Adipocyte (in vitro differentiated cells): ENCODE results near the gene MRGPRF.
A peak's percentile ranks its signal among the peaks of the same experiment; 100 is the strongest.

Experiments
- DNase-seq: peaks from one replicate; pipeline ENCODE4 v3.0.0-alpha.2; 2015; ENCODE audit warnings: low read depth
- H3K27me3 ChIP-seq: replicated peaks from 2 replicates; pipeline ENCODE4 v1.7.0; 2013; ENCODE audit warnings: mild to moderate bottlenecking, low read length, moderate library complexity; ENCODE audit not compliant: control insufficient read depth, insufficient read depth
- H3K36me3 ChIP-seq: 2 replicates; pipeline ENCODE4 v1.7.0; 2013; ENCODE audit warnings: low read length, mild to moderate bottlenecking, moderate library complexity; ENCODE audit not compliant: control insufficient read depth, insufficient read depth, severe bottlenecking
- H3K4me1 ChIP-seq: 2 replicates; pipeline ENCODE4 v1.7.0; 2013; ENCODE audit warnings: mild to moderate bottlenecking, low read length, moderate library complexity; ENCODE audit not compliant: control insufficient read depth, insufficient read depth
- H3K4me3 ChIP-seq: 2 replicates; pipeline ENCODE4 v1.7.0; 2013; ENCODE audit warnings: mild to moderate bottlenecking, low read length, moderate library complexity
- H3K9ac ChIP-seq: 2 replicates; pipeline ENCODE4 v1.7.0; 2013; ENCODE audit warnings: mild to moderate bottlenecking, low read length, moderate library complexity
- H3K9me3 ChIP-seq: 2 replicates; pipeline ENCODE4 v1.7.0; 2013; ENCODE audit warnings: mild to moderate bottlenecking, low read length, moderate library complexity; ENCODE audit not compliant: control insufficient read depth

The MRGPRF gene

DNA sequence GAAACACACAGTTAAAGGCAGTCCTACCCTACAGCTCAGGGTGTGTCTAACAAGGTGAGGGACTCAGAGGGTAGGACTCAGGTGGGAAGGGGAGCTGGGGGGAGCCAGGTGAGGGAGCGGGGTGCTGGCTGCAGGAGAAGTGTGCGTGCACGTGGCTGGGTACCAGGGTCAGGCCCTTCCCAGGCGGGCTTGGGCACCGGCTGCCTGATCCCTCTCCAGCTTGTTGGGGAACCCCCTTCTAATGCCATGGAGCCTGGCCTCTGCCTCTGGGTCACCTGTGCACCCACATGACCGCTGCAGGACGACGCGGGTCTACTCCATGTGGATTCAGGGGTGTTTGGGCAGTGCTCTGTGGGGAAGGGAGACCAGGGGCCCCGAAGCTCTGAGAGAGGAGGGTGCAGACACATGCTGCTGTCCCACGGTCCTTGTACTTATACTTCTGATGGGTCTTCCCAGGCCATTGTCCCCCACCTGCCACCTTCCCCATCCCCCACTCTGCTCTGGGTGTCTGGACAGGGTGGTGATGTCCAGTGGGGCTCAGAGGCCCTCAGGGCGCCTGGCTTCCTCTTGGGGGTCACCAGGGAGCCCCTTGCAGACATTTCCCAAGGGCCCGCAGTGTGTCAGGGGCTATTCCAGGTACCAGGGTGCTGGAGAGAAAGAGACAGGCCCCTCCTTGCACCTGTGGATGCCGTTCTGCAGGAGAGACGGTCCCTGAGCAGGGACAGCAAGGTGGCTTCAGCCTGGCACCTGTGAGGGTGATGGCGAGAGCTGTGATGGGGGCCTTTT is 21.9 kb downstream of the MRGPRF start:
- DNase-seq: no peak
- H3K4me3 ChIP-seq: no peak overlapping the region
- H3K36me3 ChIP-seq: no peaks in the 10 kb centered on the region
- peaks cover 30% of the 10 kb centered on the region for H3K27me3 ChIP-seq
- H3K4me1 ChIP-seq: peaks cover 6% of the 10 kb centered on the region
- H3K9ac ChIP-seq: no peak overlapping the region
- H3K9me3 ChIP-seq: peaks cover 5% of the 10 kb centered on the region

DNA sequence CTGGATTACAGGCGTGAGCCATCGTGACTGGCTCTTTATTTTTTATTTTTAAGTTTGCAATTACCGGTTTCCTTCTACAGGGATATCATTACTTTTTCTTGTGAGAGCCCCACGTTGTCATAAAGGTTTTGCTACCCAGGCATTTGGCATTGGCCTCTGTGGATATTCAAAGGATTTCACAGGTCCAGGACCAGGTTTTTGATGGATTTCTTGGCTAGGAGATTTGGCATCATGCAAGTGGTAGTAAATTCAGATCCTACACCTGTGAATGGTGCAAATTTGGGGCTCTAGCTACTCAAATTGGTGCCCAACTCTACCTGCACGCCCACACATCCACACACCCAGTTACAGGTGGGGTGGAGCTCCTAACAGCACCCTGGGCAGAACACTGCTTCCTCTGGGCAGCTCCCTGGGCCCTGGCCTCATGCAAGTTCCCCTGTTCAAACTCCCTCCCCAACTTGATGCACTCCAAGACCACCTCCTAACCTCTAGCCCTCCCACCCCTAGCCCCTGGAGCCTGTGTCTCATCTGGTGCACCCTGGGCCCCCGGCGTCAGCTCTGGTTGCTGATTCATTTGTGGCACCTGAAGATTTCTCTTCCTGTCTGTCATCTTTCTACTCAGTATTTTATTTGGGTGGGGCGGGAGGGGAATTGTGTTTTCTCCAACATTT is 23.0 kb downstream of the MRGPRF start:
- Histone ChIP-seq H3K9ac (no peak overlapping the region), H3K4me3 (no peak overlapping the region), H3K36me3 (no peaks in the 10 kb centered on the region), H3K9me3 (peaks cover 5% of the 10 kb centered on the region), H3K27me3 (peaks cover 30% of the 10 kb centered on the region), H3K4me1 (peaks cover 6% of the 10 kb centered on the region)
- DNase-seq: no peak

GRCh38 chr11:68988491-68988890 is 24.6 kb downstream of the MRGPRF start:
- Histone ChIP-seq H3K9me3 (peaks cover 5% of the 10 kb centered on the region), H3K36me3 (no peaks in the 10 kb centered on the region), H3K27me3 (peaks cover 30% of the 10 kb centered on the region), H3K9ac (no peak overlapping the region), H3K4me3 (no peak overlapping the region), H3K4me1 (peaks cover 6% of the 10 kb centered on the region)
- DNase-seq: no peak

DNA sequence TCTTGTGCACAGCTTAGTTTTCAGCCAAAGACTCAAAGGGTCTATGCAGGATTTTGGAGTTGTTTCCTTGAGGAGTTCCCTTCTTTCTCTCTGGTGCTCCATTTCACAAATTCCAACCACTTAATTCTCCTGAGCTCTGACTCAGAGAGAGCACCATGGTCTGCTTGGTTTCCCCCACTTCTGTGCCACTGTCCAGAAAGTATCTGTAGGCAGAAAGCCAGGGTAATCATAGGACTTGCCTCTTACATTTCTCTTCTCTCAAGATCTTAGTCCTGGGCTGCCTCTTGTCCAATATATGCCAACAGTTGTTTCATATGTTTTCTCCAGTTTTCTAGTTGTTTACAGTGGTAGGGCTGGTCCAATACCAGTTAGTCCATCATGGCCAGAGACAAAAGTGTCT is 25.8 kb downstream of the MRGPRF start:
- Histone ChIP-seq H3K36me3 (no peaks in the 10 kb centered on the region), H3K4me1 (peaks cover 6% of the 10 kb centered on the region), H3K4me3 (no peak overlapping the region), H3K27me3 (peaks cover 18% of the 10 kb centered on the region), H3K9ac (no peak overlapping the region), H3K9me3 (peaks cover 10% of the 10 kb centered on the region)
- DNase-seq: peak; percentile 44

DNA sequence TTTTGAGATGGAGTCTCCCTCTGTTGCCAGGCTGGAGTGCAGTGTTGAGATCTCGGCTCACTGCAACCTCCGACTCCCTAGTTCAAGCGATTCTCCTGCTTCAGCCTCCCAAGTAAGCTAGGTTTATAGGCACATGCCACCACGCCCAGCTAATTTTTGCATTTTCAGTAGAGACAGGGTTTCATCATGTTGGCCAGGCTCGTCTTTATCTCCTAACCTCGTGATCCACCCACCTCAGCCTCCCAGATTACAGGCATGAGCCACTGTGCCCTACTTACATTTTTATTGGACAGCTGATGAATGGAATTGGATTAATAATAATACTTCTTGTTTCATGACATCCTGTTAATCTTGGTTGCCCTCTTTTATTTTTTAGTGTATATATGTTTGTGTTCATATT is 29.2 kb downstream of the MRGPRF start:
- H3K9me3 ChIP-seq: peaks cover 14% of the 10 kb centered on the region
- H3K27me3 ChIP-seq: peaks cover 21% of the 10 kb centered on the region
- DNase-seq: no peak

DNA sequence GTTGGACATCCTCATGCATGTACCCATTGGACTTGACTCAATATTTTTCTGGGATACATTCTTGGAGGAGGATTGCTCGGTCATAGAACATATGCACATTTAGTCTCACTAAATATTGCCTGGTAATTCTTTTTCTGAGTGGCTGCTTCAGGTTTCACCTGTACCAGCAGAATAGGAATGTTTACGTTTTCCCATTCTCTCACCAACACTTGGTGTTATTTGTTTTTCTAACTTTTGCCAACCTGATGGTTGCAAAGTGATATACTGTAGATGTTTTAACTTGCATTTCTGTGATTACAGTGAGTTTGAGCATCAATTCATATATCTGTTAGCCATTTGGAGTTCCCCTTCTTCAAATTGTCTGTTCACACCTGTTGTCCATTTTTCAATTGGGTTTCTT is 30.9 kb downstream of the MRGPRF start:
- Histone ChIP-seq H3K4me3 (no peak overlapping the region), H3K4me1 (peaks cover 2% of the 10 kb centered on the region), H3K9ac (no peak overlapping the region), H3K27me3 (peaks cover 27% of the 10 kb centered on the region), H3K36me3 (no peaks in the 10 kb centered on the region), H3K9me3 (peaks cover 14% of the 10 kb centered on the region)
- DNase-seq: no peak

More for the DNA sequence above, 29.2 kb downstream of the MRGPRF start:
- Histone ChIP-seq H3K4me1 (peaks cover 6% of the 10 kb centered on the region), H3K9ac (no peak overlapping the region), H3K4me3 (no peak overlapping the region), H3K36me3 (no peaks in the 10 kb centered on the region)

DNA sequence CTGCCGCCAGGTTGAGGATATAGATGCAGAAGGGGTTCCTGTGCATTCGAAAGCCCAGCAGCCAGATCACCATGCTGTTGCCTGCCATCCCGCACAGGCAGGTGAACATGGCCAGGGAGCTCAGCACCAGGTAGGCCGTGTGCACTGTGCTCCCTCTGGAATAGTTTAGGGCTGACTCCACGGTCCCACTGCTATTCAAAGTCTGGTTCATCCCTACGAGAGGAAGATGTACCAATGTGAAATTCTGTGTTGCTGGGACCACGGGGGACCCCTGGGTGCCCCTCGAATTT is 32.3 kb downstream of the MRGPRF start, which contains the start of gene MRGPRD:
TSS of gene MRGPRD (minus strand) at position 211 of the 290 bp plus-strand sequence. CDS start at position 211, 0 bp downstream.
- H3K4me1 ChIP-seq: peaks cover 4% of the 10 kb centered on the region
- peaks cover 27% of the 10 kb centered on the region for H3K27me3 ChIP-seq
- no peak for DNase-seq
- no peaks in the 10 kb centered on the region for H3K36me3 ChIP-seq
- peaks cover 9% of the 10 kb centered on the region for H3K9me3 ChIP-seq
- no peak within 1 kb of the TSS for H3K9ac ChIP-seq
- no peak within 1 kb of the TSS for H3K4me3 ChIP-seq

- DNase-seq: no peak
- Histone ChIP-seq H3K9ac (no peak overlapping the region), H3K36me3 (no peaks in the 10 kb centered on the region), H3K4me3 (no peak overlapping the region), H3K27me3 (peaks cover 27% of the 10 kb centered on the region), H3K9me3 (peaks cover 9% of the 10 kb centered on the region), H3K4me1 (peaks cover 4% of the 10 kb centered on the region)
These were observed 32.9 kb downstream of the MRGPRF start for GRCh38 chr11:68979931-68980775.

DNA sequence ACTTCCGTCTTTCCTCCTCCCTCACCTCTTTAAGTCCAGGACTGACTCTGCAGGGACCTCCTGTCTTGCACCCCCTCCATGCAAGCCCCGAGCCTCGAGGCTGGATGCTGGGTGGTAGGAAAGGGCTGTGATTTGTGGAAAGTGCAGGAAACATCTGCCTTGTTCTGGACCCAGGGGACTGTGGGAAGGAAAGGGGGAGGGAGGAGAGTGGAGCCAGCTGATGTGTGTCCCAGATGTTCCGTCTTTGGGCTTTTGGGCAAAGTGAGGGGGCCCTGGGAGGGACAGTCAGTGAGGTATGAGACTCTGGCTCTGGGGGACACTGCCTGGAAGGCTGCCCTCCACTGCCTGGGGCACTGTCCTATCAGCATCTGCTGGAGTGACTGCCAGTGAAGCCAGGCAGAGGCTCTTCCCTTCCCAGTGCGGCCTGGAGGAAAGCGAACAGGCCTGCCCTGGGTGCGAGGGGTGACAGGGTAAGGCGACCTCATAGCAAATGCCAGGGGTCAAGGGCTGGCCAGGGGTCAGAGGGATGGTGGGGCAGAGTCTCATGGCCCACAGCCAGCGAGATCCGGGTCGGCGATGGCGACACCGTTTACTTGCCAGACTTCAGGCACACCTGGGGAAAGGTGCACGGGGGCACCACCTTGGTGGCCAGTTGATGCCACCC is 34.0 kb downstream of the MRGPRF start:
- no peak overlapping the region for H3K4me3 ChIP-seq
- H3K27me3 ChIP-seq: peaks cover 21% of the 10 kb centered on the region
- peaks cover 9% of the 10 kb centered on the region for H3K9me3 ChIP-seq
- no peaks in the 10 kb centered on the region for H3K36me3 ChIP-seq
- H3K9ac ChIP-seq: no peak overlapping the region
- peaks cover 4% of the 10 kb centered on the region for H3K4me1 ChIP-seq
- DNase-seq: no peak

GRCh38 chr11:68978626-68978930 is 34.5 kb downstream of the MRGPRF start:
- no peak for DNase-seq
- Histone ChIP-seq H3K9ac (no peak overlapping the region), H3K4me1 (peaks cover 4% of the 10 kb centered on the region)

More at GRCh38 chr11:68978626-68978930, 34.5 kb downstream of the MRGPRF start:
- Histone ChIP-seq H3K27me3 (peaks cover 23% of the 10 kb centered on the region), H3K9me3 (peaks cover 9% of the 10 kb centered on the region), H3K4me3 (no peak overlapping the region), H3K36me3 (no peaks in the 10 kb centered on the region)
